HepG2 (cell line): ENCODE data around the gene WSB2. TPM values are rescaled to one million over a fixed set of nuclear protein-coding genes. Genes with fewer than 3 reads are reported as not detected.

Experiments
- ARNT2 ChIP-seq: sonication (generic); formaldehyde crosslinking; IDR thresholded peaks from 2 replicates; pipeline ENCODE4 v1.8.0; 2022; ENCODE audit warnings: mild to moderate bottlenecking, low read depth, missing genetic modification reagents, moderate library complexity
- ASH2L ChIP-seq: fragments of 300-600, 200-600 bp; sonication (generic); IDR thresholded peaks from 2 replicates; pipeline ENCODE4 v1.7.0; 2017; ENCODE audit warnings: low read depth, mild to moderate bottlenecking, moderate library complexity, mixed read lengths, low read length; ENCODE audit not compliant: insufficient read length
- EP300 ChIP-seq, 3 experiments: sonication (generic) in 1 of 3; formaldehyde crosslinking in 1 of 3; IDR thresholded peaks; 2 replicates each; pipeline versions ENCODE4 v1.5.1 to v1.6.1; 2011 to 2020; ENCODE audit warnings: low read depth in 2 of 3, low read length in 2 of 3, borderline replicate concordance in 1 of 3, improper control_type of control experiment in 1 of 3, mild to moderate bottlenecking in 1 of 3, missing genetic modification reagents in 1 of 3, moderate library complexity in 1 of 3
- GZF1 ChIP-seq: sonication (generic); formaldehyde crosslinking; IDR thresholded peaks from 2 replicates; pipeline ENCODE4 v1.5.1; 2020; ENCODE audit warnings: mild to moderate bottlenecking, missing genetic modification reagents
- MIER2 ChIP-seq: IDR thresholded peaks from 2 replicates; pipeline ENCODE4 v1.6.1; 2016; ENCODE audit warnings: missing biosample characterization, missing genetic modification reagents
- NR2C2 ChIP-seq: sonication (generic); formaldehyde crosslinking; IDR thresholded peaks from 2 replicates; pipeline ENCODE4 v1.4.0; 2020; ENCODE audit warnings: missing genetic modification reagents, mild to moderate bottlenecking, moderate library complexity, borderline replicate concordance
- POGZ ChIP-seq: sonication (generic); formaldehyde crosslinking; IDR thresholded peaks from 2 replicates; pipeline ENCODE4 v1.4.0; 2020; ENCODE audit warnings: mild to moderate bottlenecking, missing genetic modification reagents
- SOX13 ChIP-seq, 3 experiments: fragments of 450-650 bp in 1 of 3; sonication (generic) in 1 of 3; formaldehyde crosslinking in 1 of 3; IDR thresholded peaks in 2 of 3; conservative IDR thresholded peaks in 1 of 3; 2 replicates each; pipeline versions ENCODE4 v1.5.0 to v1.6.1; 2016 to 2020; ENCODE audit warnings: antibody characterized with exemption in 1 of 3, mild to moderate bottlenecking in 1 of 3, missing compliant biosample characterization in 1 of 3, missing genetic modification reagents in 1 of 3, moderate library complexity in 1 of 3
- SPEN ChIP-seq: sonication (generic); formaldehyde crosslinking; IDR thresholded peaks from 2 replicates; pipeline ENCODE4 v1.5.1; 2020; ENCODE audit warnings: low read depth, mild to moderate bottlenecking, missing genetic modification reagents
- TARDBP ChIP-seq: sonication (generic); formaldehyde crosslinking; IDR thresholded peaks from 2 replicates; pipeline ENCODE4 v1.8.0; 2022; ENCODE audit warnings: mild to moderate bottlenecking, missing genetic modification reagents
- TBX2 ChIP-seq: sonication (generic); formaldehyde crosslinking; IDR thresholded peaks from 2 replicates; pipeline ENCODE4 v1.5.0; 2020; ENCODE audit warnings: missing genetic modification reagents, mild to moderate bottlenecking, borderline replicate concordance
- TCF7L2 ChIP-seq: IDR thresholded peaks from 2 replicates; pipeline ENCODE4 v1.6.1; 2011; ENCODE audit warnings: mild to moderate bottlenecking, low read depth, low read length, moderate library complexity
- ZBTB42 ChIP-seq: sonication (generic); formaldehyde crosslinking; IDR thresholded peaks from 2 replicates; pipeline ENCODE4 v1.5.0; 2020; ENCODE audit warnings: mild to moderate bottlenecking, missing genetic modification reagents
- ZNF124 ChIP-seq: sonication (generic); formaldehyde crosslinking; IDR thresholded peaks from 2 replicates; pipeline ENCODE4 v1.4.0; 2020; ENCODE audit warnings: missing genetic modification reagents
- ZNF670 ChIP-seq: sonication (generic); formaldehyde crosslinking; IDR thresholded peaks from 2 replicates; pipeline ENCODE4 v1.8.0; 2022; ENCODE audit warnings: mild to moderate bottlenecking, missing genetic modification reagents, borderline replicate concordance
- ZNF777 ChIP-seq: sonication (generic); formaldehyde crosslinking; IDR thresholded peaks from 2 replicates; pipeline ENCODE4 v1.4.0; 2020; ENCODE audit warnings: missing genetic modification reagents
- ZSCAN9 ChIP-seq: IDR thresholded peaks from 2 replicates; pipeline ENCODE4 v1.6.1; 2016; ENCODE audit warnings: borderline replicate concordance
- polyA plus RNA-seq, 8 experiments: library from polyadenylated mRNA; depleted of rRNA in 3 of 8; stranded (reverse) in 7 of 8; unstranded in 1 of 8; fragments of >200 nt; fragmentation: Illumina TruSeq in 4 of 8; extraction: Trizol in 4 of 8; gene quantifications; 2 replicates each; pipeline versions ENCODE4 v1.2.1 to v1.2.3, GENCODE V29; 2011 to 2016; ENCODE audit warnings: low read depth in 4 of 8, missing spikeins in 1 of 8, mixed read lengths in 1 of 8; ENCODE audit not compliant: insufficient read depth in 1 of 8
- total RNA-seq, 5 experiments: library from RNA; depleted of rRNA; stranded (reverse); fragments of >200 nt; fragmentation: Illumina TruSeq; extraction: Trizol; gene quantifications; 2 replicates each; pipeline ENCODE4 v1.2.3, GENCODE V29; 2016; ENCODE audit warnings: low read depth in 1 of 5
- TF ChIP-seq, protein P1 (sequence below): sonication (generic); formaldehyde crosslinking; IDR thresholded peaks from 2 replicates; pipeline ENCODE4 v1.9.0; 2022; ENCODE audit warnings: missing genetic modification reagents, mild to moderate bottlenecking, borderline replicate concordance
- TF ChIP-seq, protein P2 (sequence below): sonication (generic); formaldehyde crosslinking; IDR thresholded peaks from 2 replicates; pipeline ENCODE4 v1.5.0; 2020; ENCODE audit warnings: mild to moderate bottlenecking, missing genetic modification reagents, borderline replicate concordance
- TF ChIP-seq, protein P3 (sequence below): sonication (generic); formaldehyde crosslinking; IDR thresholded peaks from 2 replicates; pipeline ENCODE4 v1.8.1; 2023; ENCODE audit warnings: mild to moderate bottlenecking, missing genetic modification reagents

Gene WSB2
- total and polyA plus RNA-seq, 2 of the 13 experiments (the other 11 are each of a cell fraction or from before 2014, with no cell fraction given) = 31.0 to 82.8 TPM

DNA sequence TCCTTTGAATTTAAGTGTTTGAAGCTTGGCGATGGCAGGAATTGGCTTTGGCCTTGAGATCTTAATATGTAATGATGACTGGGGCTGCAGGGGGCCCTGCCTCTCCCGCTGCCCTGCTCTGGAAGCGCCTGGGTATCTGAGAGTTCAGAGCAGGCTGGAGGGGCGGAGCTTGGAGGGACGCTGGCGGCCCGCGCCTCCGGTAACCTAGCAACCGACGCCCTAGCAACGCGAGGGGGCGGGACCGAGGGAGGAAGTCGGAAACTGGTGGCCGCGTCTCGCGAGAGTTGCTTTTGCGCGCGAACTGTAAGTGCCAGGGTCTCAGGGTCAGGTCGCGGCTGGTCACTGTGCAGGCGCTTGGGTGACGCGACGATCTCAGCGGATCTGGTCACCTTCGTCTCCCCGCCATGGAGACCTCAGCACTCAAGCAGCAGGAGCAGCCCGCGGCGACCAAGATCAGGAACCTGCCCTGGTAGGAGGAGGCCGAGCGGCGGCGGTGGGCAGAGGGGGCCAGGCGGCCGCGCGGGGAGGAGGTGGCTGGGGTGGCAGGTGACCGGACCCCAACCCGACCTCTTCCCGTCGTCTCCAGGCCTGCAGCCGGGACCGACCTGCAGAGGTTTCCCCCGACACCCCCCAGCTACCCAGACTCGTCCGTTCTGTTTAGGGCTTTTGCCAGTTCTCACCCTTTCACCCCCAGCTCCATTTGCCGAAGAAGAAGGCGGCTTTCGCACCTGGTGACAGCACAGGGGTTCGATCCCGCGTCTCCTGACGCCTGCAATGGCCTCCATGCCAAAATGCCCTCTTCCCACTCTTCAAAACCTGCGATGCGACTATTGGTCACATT lies 44.3 kb downstream of the WSB2 start, which contains the start of gene RFC5 (continued):
- TF ChIP-seq GZF1 (CRISPR knock-in tag) (no peak; the same call in 1 of the 2 replicates), ARNT2 (CRISPR knock-in tag) (peak; percentile 98), TARDBP (CRISPR knock-in tag) (peak; percentile 67; the same call in 1 of the 2 replicates), TBX2 (CRISPR knock-in tag) (peak; percentile 63), ZSCAN9 (peak; percentile 61; the same call in 1 of the 2 replicates), SPEN (peak; percentile 85), NR2C2 (peak; percentile 86), ZNF777 (CRISPR knock-in tag) (0 out of 2 replicates have a peak, but pooled peaks have one; percentile 4), ZNF124 (CRISPR knock-in tag) (0 out of 2 replicates have a peak, but pooled peaks have one; percentile 30), TCF7L2 (no peak), ZNF670 (CRISPR knock-in tag) (no peak), EP300 (IDR thresholded peaks at IDR 0.05; ENCODE audit: low read depth in 2 of 2, low read length in 2 of 2) (no peak), EP300 (CRISPR knock-in tag; IDR thresholded peaks at IDR 0.05; ENCODE audit: borderline replicate concordance) (peak; percentile 37; the same call in 1 of the 2 replicates), MIER2 (CRISPR knock-in tag) (peak; percentile 24; the same call in 1 of the 2 replicates), POGZ (CRISPR knock-in tag) (peak; percentile 87), ZBTB42 (CRISPR knock-in tag) (no peak), ASH2L (peak; percentile 83), SOX13 (IDR thresholded peaks at IDR 0.05) (no peak), SOX13 (CRISPR knock-in tag; conservative IDR thresholded peaks at IDR 0.05 in 1 of 2, IDR thresholded peaks at IDR 0.05 in 1 of 2) (peak in 1 of 2 experiments; percentile 20; a peak in 1 of 4 replicates)
- TF ChIP-seq, protein P1, sequence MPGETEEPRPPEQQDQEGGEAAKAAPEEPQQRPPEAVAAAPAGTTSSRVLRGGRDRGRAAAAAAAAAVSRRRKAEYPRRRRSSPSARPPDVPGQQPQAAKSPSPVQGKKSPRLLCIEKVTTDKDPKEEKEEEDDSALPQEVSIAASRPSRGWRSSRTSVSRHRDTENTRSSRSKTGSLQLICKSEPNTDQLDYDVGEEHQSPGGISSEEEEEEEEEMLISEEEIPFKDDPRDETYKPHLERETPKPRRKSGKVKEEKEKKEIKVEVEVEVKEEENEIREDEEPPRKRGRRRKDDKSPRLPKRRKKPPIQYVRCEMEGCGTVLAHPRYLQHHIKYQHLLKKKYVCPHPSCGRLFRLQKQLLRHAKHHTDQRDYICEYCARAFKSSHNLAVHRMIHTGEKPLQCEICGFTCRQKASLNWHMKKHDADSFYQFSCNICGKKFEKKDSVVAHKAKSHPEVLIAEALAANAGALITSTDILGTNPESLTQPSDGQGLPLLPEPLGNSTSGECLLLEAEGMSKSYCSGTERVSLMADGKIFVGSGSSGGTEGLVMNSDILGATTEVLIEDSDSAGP (CRISPR knock-in tag) = peak; percentile 86; the same call in 1 of the 2 replicates
- TF ChIP-seq, protein P2, sequence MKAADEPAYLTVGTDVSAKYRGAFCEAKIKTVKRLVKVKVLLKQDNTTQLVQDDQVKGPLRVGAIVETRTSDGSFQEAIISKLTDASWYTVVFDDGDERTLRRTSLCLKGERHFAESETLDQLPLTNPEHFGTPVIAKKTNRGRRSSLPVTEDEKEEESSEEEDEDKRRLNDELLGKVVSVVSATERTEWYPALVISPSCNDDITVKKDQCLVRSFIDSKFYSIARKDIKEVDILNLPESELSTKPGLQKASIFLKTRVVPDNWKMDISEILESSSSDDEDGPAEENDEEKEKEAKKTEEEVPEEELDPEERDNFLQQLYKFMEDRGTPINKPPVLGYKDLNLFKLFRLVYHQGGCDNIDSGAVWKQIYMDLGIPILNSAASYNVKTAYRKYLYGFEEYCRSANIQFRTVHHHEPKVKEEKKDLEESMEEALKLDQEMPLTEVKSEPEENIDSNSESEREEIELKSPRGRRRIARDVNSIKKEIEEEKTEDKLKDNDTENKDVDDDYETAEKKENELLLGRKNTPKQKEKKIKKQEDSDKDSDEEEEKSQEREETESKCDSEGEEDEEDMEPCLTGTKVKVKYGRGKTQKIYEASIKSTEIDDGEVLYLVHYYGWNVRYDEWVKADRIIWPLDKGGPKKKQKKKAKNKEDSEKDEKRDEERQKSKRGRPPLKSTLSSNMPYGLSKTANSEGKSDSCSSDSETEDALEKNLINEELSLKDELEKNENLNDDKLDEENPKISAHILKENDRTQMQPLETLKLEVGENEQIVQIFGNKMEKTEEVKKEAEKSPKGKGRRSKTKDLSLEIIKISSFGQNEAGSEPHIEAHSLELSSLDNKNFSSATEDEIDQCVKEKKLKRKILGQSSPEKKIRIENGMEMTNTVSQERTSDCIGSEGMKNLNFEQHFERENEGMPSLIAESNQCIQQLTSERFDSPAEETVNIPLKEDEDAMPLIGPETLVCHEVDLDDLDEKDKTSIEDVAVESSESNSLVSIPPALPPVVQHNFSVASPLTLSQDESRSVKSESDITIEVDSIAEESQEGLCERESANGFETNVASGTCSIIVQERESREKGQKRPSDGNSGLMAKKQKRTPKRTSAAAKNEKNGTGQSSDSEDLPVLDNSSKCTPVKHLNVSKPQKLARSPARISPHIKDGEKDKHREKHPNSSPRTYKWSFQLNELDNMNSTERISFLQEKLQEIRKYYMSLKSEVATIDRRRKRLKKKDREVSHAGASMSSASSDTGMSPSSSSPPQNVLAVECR (CRISPR knock-in tag) = peak; percentile 99
- TF ChIP-seq, protein P3, sequence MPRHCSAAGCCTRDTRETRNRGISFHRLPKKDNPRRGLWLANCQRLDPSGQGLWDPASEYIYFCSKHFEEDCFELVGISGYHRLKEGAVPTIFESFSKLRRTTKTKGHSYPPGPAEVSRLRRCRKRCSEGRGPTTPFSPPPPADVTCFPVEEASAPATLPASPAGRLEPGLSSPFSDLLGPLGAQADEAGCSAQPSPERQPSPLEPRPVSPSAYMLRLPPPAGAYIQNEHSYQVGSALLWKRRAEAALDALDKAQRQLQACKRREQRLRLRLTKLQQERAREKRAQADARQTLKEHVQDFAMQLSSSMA = 0 out of 2 replicates have a peak, but pooled peaks have one; percentile 44
